Sigmoid colon (tissue), 7 donors: ENCODE results near the gene RNF223. TPM values are rescaled to one million over a fixed set of nuclear protein-coding genes. Genes with fewer than 3 reads are reported as not detected.

ENCODE experiments used
- DNase-seq: peaks from one replicate; pipeline ENCODE4 v3.0.0-alpha.2; 2019
- H3K27ac ChIP-seq, 4 donors: fragments of 200-600 bp; sonication (generic); one replicate each; pipeline ENCODE4 v1.5.1; 2016 to 2019; ENCODE audit warnings: mild to moderate bottlenecking in 1 of 4
- H3K27me3 ChIP-seq, 3 donors: fragments of 200-600 bp; sonication (generic); one replicate each; pipeline ENCODE4 v1.5.1; 2019; ENCODE audit warnings: mild to moderate bottlenecking in 1 of 3
- H3K36me3 ChIP-seq, 4 donors: fragments of 200-600 bp; sonication (generic); one replicate each; pipeline ENCODE4 v1.5.1; 2016 to 2019
- H3K4me1 ChIP-seq, 4 donors: fragments of 200-600 bp; sonication (generic); one replicate each; pipeline ENCODE4 v1.5.1; 2017 to 2019
- H3K4me3 ChIP-seq, 4 donors: fragments of 200-600 bp; sonication (generic); one replicate each; pipeline ENCODE4 v1.5.1; 2017 to 2019; ENCODE audit warnings: mild to moderate bottlenecking in 2 of 4, moderate library complexity in 1 of 4
- H3K9me3 ChIP-seq, 4 donors: fragments of 200-600 bp in 3 of 4; sonication (generic) in 3 of 4; one replicate each; pipeline versions ENCODE4 v1.5.1 to v1.6.1; 2013 to 2019
- EP300 ChIP-seq, 4 donors: sonication (generic); formaldehyde crosslinking; IDR thresholded peaks; one replicate each; pipeline ENCODE4 v1.6.1; 2017; ENCODE audit warnings: antibody characterized with exemption in 4 of 4
- POLR2A ChIP-seq, 2 donors: fragments of 450-650 bp; IDR thresholded peaks; one replicate each; pipeline ENCODE4 v1.6.1; 2016; ENCODE audit warnings: antibody characterized with exemption in 2 of 2, mild to moderate bottlenecking in 2 of 2, moderate library complexity in 2 of 2
- POLR2AphosphoS5 ChIP-seq, 4 donors: sonication (generic); formaldehyde crosslinking; IDR thresholded peaks; one replicate each; pipeline ENCODE4 v1.6.1; 2017; ENCODE audit warnings: antibody characterized with exemption in 4 of 4
- WGBS, 2 donors: extraction: QIAGEN DNeasy Blood & Tissue Kit; methylation state at CpG; one replicate each; pipeline ENCODE4 v1.1.7; 2013; 5-methylcytosine and 5-hydroxymethylcytosine counted together
- intact Hi-C: fragments of 100-400 bp; cut with DNase I; formaldehyde crosslinking; loops from one replicate; pipeline ENCODE4 v1.15.1; 2023
- polyA plus RNA-seq, 3 donors: library from polyadenylated mRNA; stranded (reverse); fragments of 200-250 nt; gene quantifications; one replicate each; pipeline ENCODE4 v1.2.3, GENCODE V29; 2013
- total RNA-seq, 4 donors: library from RNA; depleted of rRNA; stranded (reverse); fragments of >200 nt; gene quantifications; one replicate each; pipeline ENCODE4 v1.1.0, GENCODE V29; 2016
- TF ChIP-seq, protein P1 (sequence below), 4 experiments: fragments of 450-650 bp in 3 of 4; fragments of 200-600 bp in 1 of 4; IDR thresholded peaks; one replicate each; pipeline ENCODE4 v1.5.1; 2016 to 2019; ENCODE audit warnings: antibody characterized with exemption in 4 of 4, mild to moderate bottlenecking in 3 of 4, moderate library complexity in 2 of 4
- donor health status: healthy with polysubstance abuse.
- donor health status: Bipolar disorder and iron deficiency.
- donor health status: healthy.

RNF223 gene
- total and polyA plus RNA-seq, 7 donors = 0.60 to 3.7 (median 1.9) TPM; not detected in 4

- H3K9me3 ChIP-seq = no peaks in the 10 kb centered on the region
- no peak overlapping the region for H3K4me3 ChIP-seq
- WGBS, 2 donors = 48 to 80% methylated on average over 30 of the region's 30 CpGs
- H3K4me1 ChIP-seq = peaks cover 0 to 43% (median 33%) of the 10 kb centered on the region in 4 donors
- H3K36me3 ChIP-seq = no peaks in the 10 kb centered on the region
- TF ChIP-seq POLR2A (IDR thresholded peaks at IDR 0.05) (no peak), POLR2AphosphoS5 (IDR thresholded peaks at IDR 0.05) (no peak), EP300 (IDR thresholded peaks at IDR 0.05) (no peak)
- TF ChIP-seq, protein P1, sequence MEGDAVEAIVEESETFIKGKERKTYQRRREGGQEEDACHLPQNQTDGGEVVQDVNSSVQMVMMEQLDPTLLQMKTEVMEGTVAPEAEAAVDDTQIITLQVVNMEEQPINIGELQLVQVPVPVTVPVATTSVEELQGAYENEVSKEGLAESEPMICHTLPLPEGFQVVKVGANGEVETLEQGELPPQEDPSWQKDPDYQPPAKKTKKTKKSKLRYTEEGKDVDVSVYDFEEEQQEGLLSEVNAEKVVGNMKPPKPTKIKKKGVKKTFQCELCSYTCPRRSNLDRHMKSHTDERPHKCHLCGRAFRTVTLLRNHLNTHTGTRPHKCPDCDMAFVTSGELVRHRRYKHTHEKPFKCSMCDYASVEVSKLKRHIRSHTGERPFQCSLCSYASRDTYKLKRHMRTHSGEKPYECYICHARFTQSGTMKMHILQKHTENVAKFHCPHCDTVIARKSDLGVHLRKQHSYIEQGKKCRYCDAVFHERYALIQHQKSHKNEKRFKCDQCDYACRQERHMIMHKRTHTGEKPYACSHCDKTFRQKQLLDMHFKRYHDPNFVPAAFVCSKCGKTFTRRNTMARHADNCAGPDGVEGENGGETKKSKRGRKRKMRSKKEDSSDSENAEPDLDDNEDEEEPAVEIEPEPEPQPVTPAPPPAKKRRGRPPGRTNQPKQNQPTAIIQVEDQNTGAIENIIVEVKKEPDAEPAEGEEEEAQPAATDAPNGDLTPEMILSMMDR (IDR thresholded peaks at IDR 0.05) = no peak
- no peak for DNase-seq
- H3K27me3 ChIP-seq = peaks cover 22 to 54% (median 24%) of the 10 kb centered on the region in 3 donors
- no peak overlapping the region for H3K27ac ChIP-seq
- intact Hi-C loops = no loop called here
These were observed 36.5 kb downstream of the RNF223 start for GRCh38 chr1:1037366-1038327.

GRCh38 chr1:1035291-1035943 is 38.7 kb downstream of the RNF223 start:
- H3K9me3 ChIP-seq = no peaks in the 10 kb centered on the region
- no peak for DNase-seq
- WGBS, 2 donors = 86 to 94% methylated on average over 19 of the region's 19 CpGs
- H3K4me3 ChIP-seq = no peak overlapping the region
- peaks cover 25 to 70% (median 28%) of the 10 kb centered on the region in 3 donors for H3K27me3 ChIP-seq
- H3K27ac ChIP-seq = no peak overlapping the region
- intact Hi-C loops = no loop called here
- no peaks in the 10 kb centered on the region for H3K36me3 ChIP-seq
- TF ChIP-seq, protein P1 (IDR thresholded peaks at IDR 0.05) = no peak
- no peak for TF ChIP-seq POLR2AphosphoS5 (IDR thresholded peaks at IDR 0.05)
- no peak for TF ChIP-seq EP300 (IDR thresholded peaks at IDR 0.05)
- peaks cover 0 to 40% (median 33%) of the 10 kb centered on the region in 4 donors for H3K4me1 ChIP-seq

- TF ChIP-seq POLR2AphosphoS5 (IDR thresholded peaks at IDR 0.05) (no peak), POLR2A (IDR thresholded peaks at IDR 0.05) (no peak), EP300 (IDR thresholded peaks at IDR 0.05) (no peak)
- TF ChIP-seq, protein P1 (IDR thresholded peaks at IDR 0.05) = no peak
- intact Hi-C loops = no loop called here
- H3K9me3 ChIP-seq = no peaks in the 10 kb centered on the region
- H3K27me3 ChIP-seq = peaks cover 25 to 68% (median 28%) of the 10 kb centered on the region in 3 donors
- 70 to 88% methylated on average over 30 of the region's 30 CpGs for WGBS, 2 donors
- no peaks in the 10 kb centered on the region for H3K36me3 ChIP-seq
- no peak for DNase-seq
- H3K27ac ChIP-seq = no peak overlapping the region
- peaks cover 0 to 30% (median 23%) of the 10 kb centered on the region in 4 donors for H3K4me1 ChIP-seq
- H3K4me3 ChIP-seq = no peak overlapping the region
These were observed 39.7 kb downstream of the RNF223 start for GRCh38 chr1:1034439-1034781.

GRCh38 chr1:1033731-1034438 is 40.2 kb downstream of the RNF223 start:
- Histone ChIP-seq H3K4me3 (peak overlapping the region in 3 of 4 donors; percentile 35 to 55 (median 54)), H3K9me3 (no peaks in the 10 kb centered on the region), H3K27me3 (peaks cover 25 to 63% (median 28%) of the 10 kb centered on the region in 3 donors), H3K27ac (no peak overlapping the region), H3K4me1 (peaks cover 0 to 25% (median 21%) of the 10 kb centered on the region in 4 donors), H3K36me3 (no peaks in the 10 kb centered on the region)
- 9 to 21% methylated on average over 71 of the region's 71 CpGs for WGBS, 2 donors
- DNase-seq = no peak
- intact Hi-C loops = loop anchor here (1.0 to 2.0 kb wide), 2 partner anchors 25 to 30 kb away; no protein-coding TSS in a partner anchor
- TF ChIP-seq, protein P1 (IDR thresholded peaks at IDR 0.05) = no peak
- TF ChIP-seq POLR2A (IDR thresholded peaks at IDR 0.05) = no peak
- no peak for TF ChIP-seq EP300 (IDR thresholded peaks at IDR 0.05)
- TF ChIP-seq POLR2AphosphoS5 (IDR thresholded peaks at IDR 0.05) = no peak
